HepG2 (cell line): ENCODE results near the gene SLCO2B1. TPM values are rescaled to one million over a fixed set of nuclear protein-coding genes. Genes with fewer than 3 reads are reported as not detected.

Experiments used
- HDAC2 ChIP-seq: sonication (generic); formaldehyde crosslinking; IDR thresholded peaks from 2 replicates; pipeline ENCODE4 v1.4.0; 2020; ENCODE audit warnings: missing genetic modification reagents
- JUNB ChIP-seq: sonication (generic); formaldehyde crosslinking; IDR thresholded peaks from 2 replicates; pipeline ENCODE4 v1.8.0; 2022; ENCODE audit warnings: missing genetic modification reagents, mild to moderate bottlenecking, borderline replicate concordance
- NCOA1 ChIP-seq: sonication (generic); formaldehyde crosslinking; IDR thresholded peaks from 2 replicates; pipeline ENCODE4 v1.9.0; 2021; ENCODE audit warnings: missing genetic modification reagents
- SALL1 ChIP-seq: sonication (generic); formaldehyde crosslinking; IDR thresholded peaks from 2 replicates; pipeline ENCODE4 v1.8.0; 2022; ENCODE audit warnings: mild to moderate bottlenecking, missing genetic modification reagents
- SMYD3 ChIP-seq: sonication (generic); formaldehyde crosslinking; IDR thresholded peaks from 2 replicates; pipeline ENCODE4 v1.8.1; 2023; ENCODE audit warnings: mild to moderate bottlenecking, missing genetic modification reagents
- ZIK1 ChIP-seq: sonication (generic); formaldehyde crosslinking; IDR thresholded peaks from 2 replicates; pipeline ENCODE4 v1.5.0; 2020; ENCODE audit warnings: mild to moderate bottlenecking, low read depth, missing genetic modification reagents, borderline replicate concordance
- ZNF256 ChIP-seq: sonication (generic); formaldehyde crosslinking; conservative IDR thresholded peaks from 2 replicates; pipeline ENCODE4 v1.4.0; 2020; ENCODE audit warnings: missing genetic modification reagents
- polyA plus RNA-seq, 8 experiments: library from polyadenylated mRNA; depleted of rRNA in 3 of 8; stranded (reverse) in 7 of 8; unstranded in 1 of 8; fragments of >200 nt; fragmentation: Illumina TruSeq in 4 of 8; extraction: Trizol in 4 of 8; gene quantifications; 2 replicates each; pipeline versions ENCODE4 v1.2.1 to v1.2.3, GENCODE V29; 2011 to 2016; ENCODE audit warnings: low read depth in 4 of 8, missing spikeins in 1 of 8, mixed read lengths in 1 of 8; ENCODE audit not compliant: insufficient read depth in 1 of 8
- total RNA-seq, 5 experiments: library from RNA; depleted of rRNA; stranded (reverse); fragments of >200 nt; fragmentation: Illumina TruSeq; extraction: Trizol; gene quantifications; 2 replicates each; pipeline ENCODE4 v1.2.3, GENCODE V29; 2016; ENCODE audit warnings: low read depth in 1 of 5
- TF ChIP-seq, protein P1 (sequence below): sonication (generic); formaldehyde crosslinking; IDR thresholded peaks from 2 replicates; pipeline ENCODE4 v1.4.0; 2020; ENCODE audit warnings: mild to moderate bottlenecking, missing genetic modification reagents
- TF ChIP-seq, protein P2 (sequence below): sonication (generic); formaldehyde crosslinking; IDR thresholded peaks from 2 replicates; pipeline ENCODE4 v1.5.1; 2020; ENCODE audit warnings: mild to moderate bottlenecking, missing genetic modification reagents, moderate library complexity
- TF ChIP-seq, protein P3 (sequence below): IDR thresholded peaks from 2 replicates; pipeline ENCODE4 v1.6.1; 2012; ENCODE audit warnings: low read depth, low read length, improper control_type of control experiment

Gene SLCO2B1
- total and polyA plus RNA-seq, 2 of the 13 experiments (the other 11 are each of a cell fraction or from before 2014, with no cell fraction given), result 15.3 to 19.8 TPM

DNA sequence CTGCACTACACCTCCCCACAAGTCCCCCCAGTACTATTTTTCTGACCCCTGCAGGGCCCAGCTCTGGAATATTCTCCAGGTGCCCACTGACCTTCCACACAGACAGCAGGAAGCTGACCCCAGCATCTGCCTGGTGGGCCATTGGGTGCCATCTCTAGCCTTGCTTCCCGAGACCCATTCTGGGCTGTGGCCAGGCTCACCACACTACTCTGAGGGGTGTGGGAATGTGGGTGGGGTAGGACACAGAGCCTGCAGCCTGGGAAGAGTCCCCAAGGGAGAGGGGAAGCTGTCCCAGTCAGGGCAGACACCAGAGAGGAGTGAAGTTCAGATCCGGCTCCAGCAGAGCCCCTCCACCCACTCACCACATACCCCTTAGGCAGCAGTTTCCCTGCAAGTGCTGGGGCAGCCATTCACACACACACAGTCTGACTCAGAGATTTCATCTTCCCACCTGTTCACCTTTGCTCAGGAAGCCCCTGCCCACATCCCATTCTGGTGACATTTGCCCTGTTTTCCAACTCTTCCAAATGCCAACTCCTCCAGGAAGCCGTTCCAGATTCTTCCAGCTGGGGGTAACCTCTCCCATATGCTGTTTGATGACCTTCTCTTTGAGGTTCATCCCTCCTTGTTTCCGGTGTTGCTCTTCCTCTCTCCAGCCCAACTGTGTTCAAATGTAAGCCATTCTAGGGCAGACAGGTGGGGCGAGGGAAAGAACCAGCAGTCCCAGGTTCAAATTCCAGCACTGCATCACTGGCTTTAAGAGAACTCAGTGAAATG, 1.9 kb downstream of the SLCO2B1 start (continued):
- TF ChIP-seq, protein P1, sequence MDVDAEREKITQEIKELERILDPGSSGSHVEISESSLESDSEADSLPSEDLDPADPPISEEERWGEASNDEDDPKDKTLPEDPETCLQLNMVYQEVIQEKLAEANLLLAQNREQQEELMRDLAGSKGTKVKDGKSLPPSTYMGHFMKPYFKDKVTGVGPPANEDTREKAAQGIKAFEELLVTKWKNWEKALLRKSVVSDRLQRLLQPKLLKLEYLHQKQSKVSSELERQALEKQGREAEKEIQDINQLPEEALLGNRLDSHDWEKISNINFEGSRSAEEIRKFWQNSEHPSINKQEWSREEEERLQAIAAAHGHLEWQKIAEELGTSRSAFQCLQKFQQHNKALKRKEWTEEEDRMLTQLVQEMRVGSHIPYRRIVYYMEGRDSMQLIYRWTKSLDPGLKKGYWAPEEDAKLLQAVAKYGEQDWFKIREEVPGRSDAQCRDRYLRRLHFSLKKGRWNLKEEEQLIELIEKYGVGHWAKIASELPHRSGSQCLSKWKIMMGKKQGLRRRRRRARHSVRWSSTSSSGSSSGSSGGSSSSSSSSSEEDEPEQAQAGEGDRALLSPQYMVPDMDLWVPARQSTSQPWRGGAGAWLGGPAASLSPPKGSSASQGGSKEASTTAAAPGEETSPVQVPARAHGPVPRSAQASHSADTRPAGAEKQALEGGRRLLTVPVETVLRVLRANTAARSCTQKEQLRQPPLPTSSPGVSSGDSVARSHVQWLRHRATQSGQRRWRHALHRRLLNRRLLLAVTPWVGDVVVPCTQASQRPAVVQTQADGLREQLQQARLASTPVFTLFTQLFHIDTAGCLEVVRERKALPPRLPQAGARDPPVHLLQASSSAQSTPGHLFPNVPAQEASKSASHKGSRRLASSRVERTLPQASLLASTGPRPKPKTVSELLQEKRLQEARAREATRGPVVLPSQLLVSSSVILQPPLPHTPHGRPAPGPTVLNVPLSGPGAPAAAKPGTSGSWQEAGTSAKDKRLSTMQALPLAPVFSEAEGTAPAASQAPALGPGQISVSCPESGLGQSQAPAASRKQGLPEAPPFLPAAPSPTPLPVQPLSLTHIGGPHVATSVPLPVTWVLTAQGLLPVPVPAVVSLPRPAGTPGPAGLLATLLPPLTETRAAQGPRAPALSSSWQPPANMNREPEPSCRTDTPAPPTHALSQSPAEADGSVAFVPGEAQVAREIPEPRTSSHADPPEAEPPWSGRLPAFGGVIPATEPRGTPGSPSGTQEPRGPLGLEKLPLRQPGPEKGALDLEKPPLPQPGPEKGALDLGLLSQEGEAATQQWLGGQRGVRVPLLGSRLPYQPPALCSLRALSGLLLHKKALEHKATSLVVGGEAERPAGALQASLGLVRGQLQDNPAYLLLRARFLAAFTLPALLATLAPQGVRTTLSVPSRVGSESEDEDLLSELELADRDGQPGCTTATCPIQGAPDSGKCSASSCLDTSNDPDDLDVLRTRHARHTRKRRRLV (CRISPR knock-in tag), result no peak
- TF ChIP-seq SMYD3 (CRISPR knock-in tag), result no peak
- no peak for TF ChIP-seq NCOA1
- peak; percentile 48; the same call in 1 of the 2 replicates for TF ChIP-seq SALL1 (CRISPR knock-in tag)
- no peak for TF ChIP-seq JUNB (CRISPR knock-in tag)
- TF ChIP-seq ZNF256 (CRISPR knock-in tag), result no peak
- TF ChIP-seq, protein P2, sequence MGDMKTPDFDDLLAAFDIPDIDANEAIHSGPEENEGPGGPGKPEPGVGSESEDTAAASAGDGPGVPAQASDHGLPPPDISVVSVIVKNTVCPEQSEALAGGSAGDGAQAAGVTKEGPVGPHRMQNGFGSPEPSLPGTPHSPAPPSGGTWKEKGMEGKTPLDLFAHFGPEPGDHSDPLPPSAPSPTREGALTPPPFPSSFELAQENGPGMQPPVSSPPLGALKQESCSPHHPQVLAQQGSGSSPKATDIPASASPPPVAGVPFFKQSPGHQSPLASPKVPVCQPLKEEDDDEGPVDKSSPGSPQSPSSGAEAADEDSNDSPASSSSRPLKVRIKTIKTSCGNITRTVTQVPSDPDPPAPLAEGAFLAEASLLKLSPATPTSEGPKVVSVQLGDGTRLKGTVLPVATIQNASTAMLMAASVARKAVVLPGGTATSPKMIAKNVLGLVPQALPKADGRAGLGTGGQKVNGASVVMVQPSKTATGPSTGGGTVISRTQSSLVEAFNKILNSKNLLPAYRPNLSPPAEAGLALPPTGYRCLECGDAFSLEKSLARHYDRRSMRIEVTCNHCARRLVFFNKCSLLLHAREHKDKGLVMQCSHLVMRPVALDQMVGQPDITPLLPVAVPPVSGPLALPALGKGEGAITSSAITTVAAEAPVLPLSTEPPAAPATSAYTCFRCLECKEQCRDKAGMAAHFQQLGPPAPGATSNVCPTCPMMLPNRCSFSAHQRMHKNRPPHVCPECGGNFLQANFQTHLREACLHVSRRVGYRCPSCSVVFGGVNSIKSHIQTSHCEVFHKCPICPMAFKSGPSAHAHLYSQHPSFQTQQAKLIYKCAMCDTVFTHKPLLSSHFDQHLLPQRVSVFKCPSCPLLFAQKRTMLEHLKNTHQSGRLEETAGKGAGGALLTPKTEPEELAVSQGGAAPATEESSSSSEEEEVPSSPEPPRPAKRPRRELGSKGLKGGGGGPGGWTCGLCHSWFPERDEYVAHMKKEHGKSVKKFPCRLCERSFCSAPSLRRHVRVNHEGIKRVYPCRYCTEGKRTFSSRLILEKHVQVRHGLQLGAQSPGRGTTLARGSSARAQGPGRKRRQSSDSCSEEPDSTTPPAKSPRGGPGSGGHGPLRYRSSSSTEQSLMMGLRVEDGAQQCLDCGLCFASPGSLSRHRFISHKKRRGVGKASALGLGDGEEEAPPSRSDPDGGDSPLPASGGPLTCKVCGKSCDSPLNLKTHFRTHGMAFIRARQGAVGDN (CRISPR knock-in tag), result peak; percentile 45; the same call in 1 of the 2 replicates
- TF ChIP-seq ZIK1, result no peak
- no peak; the same call in 1 of the 2 replicates for TF ChIP-seq HDAC2 (CRISPR knock-in tag)
- TF ChIP-seq, protein P3, sequence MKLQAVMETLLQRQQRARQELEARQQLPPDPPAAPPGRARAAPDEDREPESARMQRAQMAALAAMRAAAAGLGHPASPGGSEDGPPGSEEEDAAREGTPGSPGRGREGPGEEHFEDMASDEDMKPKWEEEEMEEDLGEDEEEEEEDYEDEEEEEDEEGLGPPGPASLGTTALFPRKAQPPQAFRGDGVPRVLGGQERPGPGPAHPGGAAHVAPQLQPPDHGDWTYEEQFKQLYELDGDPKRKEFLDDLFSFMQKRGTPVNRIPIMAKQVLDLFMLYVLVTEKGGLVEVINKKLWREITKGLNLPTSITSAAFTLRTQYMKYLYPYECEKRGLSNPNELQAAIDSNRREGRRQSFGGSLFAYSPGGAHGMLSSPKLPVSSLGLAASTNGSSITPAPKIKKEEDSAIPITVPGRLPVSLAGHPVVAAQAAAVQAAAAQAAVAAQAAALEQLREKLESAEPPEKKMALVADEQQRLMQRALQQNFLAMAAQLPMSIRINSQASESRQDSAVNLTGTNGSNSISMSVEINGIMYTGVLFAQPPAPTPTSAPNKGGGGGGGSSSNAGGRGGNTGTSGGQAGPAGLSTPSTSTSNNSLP, result no peak
